A549 treated with Mapracorat at 1 μM for 4 hours (cell line): ENCODE measurements around the gene ARHGAP44. TPM values are rescaled to one million over a fixed set of nuclear protein-coding genes. Genes with fewer than 3 reads are reported as not detected.

ENCODE experiments used
- total RNA-seq: library from RNA; stranded (reverse); fragments of 200-300 nt; extraction: Qiagen RNA extraction; gene quantifications from 5 replicates; pipeline ENCODE4 v1.2.3, GENCODE V29; 2022

The ARHGAP44 gene
- total RNA-seq: 2.0 to 2.8 TPM (median 2.5 TPM) in 5 replicates

GRCh38 chr17:12789481-12790248, at the start of gene ARHGAP44:
Gene ARHGAP44, plus strand, starts transcription at chr17:12789498. Its CDS starts 341 bp downstream, at chr17:12789839.

GRCh38 chr17:13017655-13018459, 228.6 kb downstream of the ARHGAP44 start, which contains the start of gene ELAC2:
Gene ELAC2, minus strand, starts transcription at chr17:13018027. Its CDS starts 80 bp downstream, at chr17:13017947.

Other genes starting within 250 kb of the ARHGAP44 start
- gene MYOCD, start 123.6 kb upstream of the ARHGAP44 start, total RNA-seq: 0.61 to 1.5 TPM (median 0.97 TPM) in 5 replicates
- 102 to 106 TPM (median 104 TPM) in 5 replicates for gene ELAC2, start 228.5 kb downstream of the ARHGAP44 start, total RNA-seq